ENCODE data around the gene PDE4B.
"Not testable (repeated sequence)": the region's sequence is repeated elsewhere in the genome, so short reads cannot be mapped to it uniquely, and the experiment has no call there.

Gene PDE4B

GRCh38 chr1:66069976-66070876, 277.5 kb downstream of the PDE4B start:
- DNase-seq: no peak

GRCh38 chr1:66073388-66073787, 280.7 kb downstream of the PDE4B start:
- no peak for DNase-seq

- DNase-seq: no peak
Observed at GRCh38 chr1:66074147-66074546, 281.5 kb downstream of the PDE4B start.

- DNase-seq: no peak
Observed at GRCh38 chr1:66078412-66078811, 285.7 kb downstream of the PDE4B start.

- DNase-seq: no peak
Observed at GRCh38 chr1:66083003-66083402, 290.3 kb downstream of the PDE4B start.

GRCh38 chr1:66084442-66084841, 291.7 kb downstream of the PDE4B start:
- DNase-seq: no peak

- no peak for DNase-seq
Observed at GRCh38 chr1:66085600-66085999, 292.9 kb downstream of the PDE4B start.

- DNase-seq: no peak
Observed at GRCh38 chr1:66088787-66089186, 296.1 kb downstream of the PDE4B start.

GRCh38 chr1:66090859-66091457, 298.3 kb downstream of the PDE4B start:
- DNase-seq: no peak

- no peak for DNase-seq
Observed at GRCh38 chr1:66095190-66095589, 302.5 kb downstream of the PDE4B start.

GRCh38 chr1:66100959-66101358, 308.3 kb downstream of the PDE4B start:
- not testable (repeated sequence) for DNase-seq

- DNase-seq: not testable (repeated sequence)
Observed at GRCh38 chr1:66104076-66104475, 311.4 kb downstream of the PDE4B start.

- DNase-seq: no peak
Observed at GRCh38 chr1:66108624-66109023, 315.9 kb downstream of the PDE4B start.

GRCh38 chr1:66112744-66113400, 320.2 kb downstream of the PDE4B start:
- no peak for DNase-seq

GRCh38 chr1:66119148-66119547, 326.5 kb downstream of the PDE4B start:
- DNase-seq: no peak

- DNase-seq: no peak
Observed at GRCh38 chr1:66124670-66125069, 332.0 kb downstream of the PDE4B start.

- not testable (repeated sequence) for DNase-seq
Observed at GRCh38 chr1:66128641-66129040, 335.9 kb downstream of the PDE4B start.

- no peak for DNase-seq
Observed at GRCh38 chr1:66132324-66132723, 339.6 kb downstream of the PDE4B start.

GRCh38 chr1:66134004-66134403, 341.3 kb downstream of the PDE4B start:
- DNase-seq: no peak

GRCh38 chr1:66135161-66135560, 342.5 kb downstream of the PDE4B start:
- DNase-seq: no peak

- DNase-seq: not testable (repeated sequence)
Observed at GRCh38 chr1:66136423-66136822, 343.7 kb downstream of the PDE4B start.

GRCh38 chr1:66137235-66137634, 344.5 kb downstream of the PDE4B start:
- no peak for DNase-seq

- no peak for DNase-seq
Observed at GRCh38 chr1:66138613-66139012, 345.9 kb downstream of the PDE4B start.

- no peak for DNase-seq
Observed at GRCh38 chr1:66140072-66140471, 347.4 kb downstream of the PDE4B start.
